Measurements from ENCODE around the gene NKX1-1.
"Not testable (repeated sequence)": the region's sequence is repeated elsewhere in the genome, so short reads cannot be mapped to it uniquely, and the experiment has no call there.

Gene NKX1-1

DNA sequence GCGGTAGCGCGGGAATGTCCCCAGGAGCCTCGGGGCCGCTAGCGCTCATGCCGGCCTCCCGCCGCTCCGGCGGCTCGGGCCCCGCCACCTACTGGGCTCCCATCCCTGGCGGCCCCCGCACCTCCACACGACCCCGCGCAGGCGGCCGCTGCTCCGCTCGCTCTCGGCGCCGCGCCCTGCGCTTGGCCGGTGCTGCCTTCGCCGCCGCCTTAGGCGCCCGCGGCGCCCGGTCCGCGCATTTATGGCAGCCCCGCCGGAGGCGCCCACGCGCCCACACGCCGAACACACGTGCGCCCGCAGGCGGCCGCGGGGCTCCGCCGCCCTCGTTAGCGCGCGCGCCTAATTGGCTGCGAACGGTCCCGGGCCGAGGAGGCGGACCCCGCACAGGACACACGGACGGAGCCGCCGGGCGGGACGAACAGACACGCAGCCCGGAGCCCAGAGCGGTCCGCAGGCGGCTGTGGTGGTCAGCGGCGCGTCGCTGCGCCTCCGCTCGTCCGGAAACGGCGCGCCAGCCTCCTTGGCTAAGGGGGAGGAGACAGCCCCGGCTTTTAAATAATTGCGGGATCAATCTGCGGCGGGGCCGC is at the start of gene NKX1-1:
Gene NKX1-1 (minus strand): TSS at position 49 of the 587 bp plus-strand sequence. CDS start 0 bp downstream, at position 49.
- DNase-seq (ENCODE audit: low read depth, low spot score): no peak

- no peak for DNase-seq (ENCODE audit: low read depth, low spot score)
Observed at GRCh38 chr4:1453731-1454130, 47.5 kb upstream of the NKX1-1 start.

DNA sequence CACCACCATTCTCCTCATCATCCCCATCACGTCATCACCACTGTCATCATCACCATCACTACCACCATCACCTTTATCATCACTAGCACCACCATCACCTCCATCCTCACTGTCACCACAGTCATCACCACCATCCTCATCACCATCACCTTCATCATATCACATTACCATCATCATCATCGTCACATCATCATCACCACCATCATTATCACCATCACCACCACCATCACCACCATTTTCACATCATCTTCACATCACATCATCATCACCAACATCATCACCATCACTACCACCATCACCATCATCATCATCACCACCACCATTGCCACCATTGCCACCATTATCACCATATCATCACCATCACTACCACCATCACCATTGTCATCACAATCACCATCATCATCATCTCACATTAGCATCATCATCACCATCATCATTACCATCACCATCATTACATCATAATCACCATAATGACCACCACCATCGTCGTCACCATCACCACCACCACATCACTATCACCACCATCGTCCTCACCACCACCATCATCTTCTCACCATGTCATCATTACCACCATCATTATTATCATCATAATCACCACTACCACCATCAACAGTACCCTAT is 46.3 kb upstream of the NKX1-1 start:
- no peak for DNase-seq (ENCODE audit: low read depth, low spot score)

DNA sequence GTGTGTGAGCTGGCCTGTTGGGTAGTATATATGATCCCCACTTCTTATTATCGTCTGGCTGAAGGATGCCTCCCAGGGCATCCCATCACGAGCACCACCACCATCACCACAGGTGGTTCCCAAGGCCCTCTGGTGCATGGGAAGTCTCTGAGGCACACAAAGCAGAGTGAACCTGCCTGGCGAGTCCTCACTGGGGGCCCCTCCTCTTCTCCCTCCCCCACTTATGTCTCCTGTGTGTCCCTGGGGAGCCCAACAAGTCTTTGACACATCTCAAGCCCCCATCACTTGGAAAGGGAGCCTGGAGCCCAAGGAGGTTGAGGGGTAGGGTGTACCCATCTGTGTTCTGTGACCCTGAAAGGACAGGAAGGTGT is 45.5 kb upstream of the NKX1-1 start:
- DNase-seq (ENCODE audit: low read depth, low spot score): no peak

GRCh38 chr4:1451106-1451751 is 45.0 kb upstream of the NKX1-1 start:
- DNase-seq (ENCODE audit: low read depth, low spot score): no peak

- no peak for DNase-seq (ENCODE audit: low read depth, low spot score)
Observed at GRCh38 chr4:1449833-1450741, 43.8 kb upstream of the NKX1-1 start.

DNA sequence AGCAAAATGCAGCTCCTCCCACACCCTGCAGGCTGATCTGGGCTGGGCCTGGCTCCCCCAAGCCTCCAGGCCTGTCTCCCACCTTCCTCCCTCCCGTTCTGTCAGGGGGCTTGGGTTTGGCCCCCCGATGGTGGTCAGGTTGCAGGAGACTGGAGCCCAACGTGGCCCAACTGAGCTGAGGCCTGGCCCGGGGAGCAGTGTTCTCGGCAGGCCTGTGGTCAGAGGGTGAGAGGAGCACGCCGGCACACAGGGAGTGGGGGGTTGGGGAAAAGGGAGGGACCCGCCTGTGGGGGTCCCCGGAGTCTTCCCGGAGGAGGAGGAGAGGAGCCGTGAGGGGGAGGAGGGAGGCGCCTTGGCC is 43.2 kb upstream of the NKX1-1 start:
- no peak for DNase-seq (ENCODE audit: low read depth, low spot score)

- no peak for DNase-seq (ENCODE audit: low read depth, low spot score)
Observed at GRCh38 chr4:1448589-1449420, 42.6 kb upstream of the NKX1-1 start.

GRCh38 chr4:1447676-1448588 is 41.7 kb upstream of the NKX1-1 start:
- DNase-seq (ENCODE audit: low read depth, low spot score): no peak

DNA sequence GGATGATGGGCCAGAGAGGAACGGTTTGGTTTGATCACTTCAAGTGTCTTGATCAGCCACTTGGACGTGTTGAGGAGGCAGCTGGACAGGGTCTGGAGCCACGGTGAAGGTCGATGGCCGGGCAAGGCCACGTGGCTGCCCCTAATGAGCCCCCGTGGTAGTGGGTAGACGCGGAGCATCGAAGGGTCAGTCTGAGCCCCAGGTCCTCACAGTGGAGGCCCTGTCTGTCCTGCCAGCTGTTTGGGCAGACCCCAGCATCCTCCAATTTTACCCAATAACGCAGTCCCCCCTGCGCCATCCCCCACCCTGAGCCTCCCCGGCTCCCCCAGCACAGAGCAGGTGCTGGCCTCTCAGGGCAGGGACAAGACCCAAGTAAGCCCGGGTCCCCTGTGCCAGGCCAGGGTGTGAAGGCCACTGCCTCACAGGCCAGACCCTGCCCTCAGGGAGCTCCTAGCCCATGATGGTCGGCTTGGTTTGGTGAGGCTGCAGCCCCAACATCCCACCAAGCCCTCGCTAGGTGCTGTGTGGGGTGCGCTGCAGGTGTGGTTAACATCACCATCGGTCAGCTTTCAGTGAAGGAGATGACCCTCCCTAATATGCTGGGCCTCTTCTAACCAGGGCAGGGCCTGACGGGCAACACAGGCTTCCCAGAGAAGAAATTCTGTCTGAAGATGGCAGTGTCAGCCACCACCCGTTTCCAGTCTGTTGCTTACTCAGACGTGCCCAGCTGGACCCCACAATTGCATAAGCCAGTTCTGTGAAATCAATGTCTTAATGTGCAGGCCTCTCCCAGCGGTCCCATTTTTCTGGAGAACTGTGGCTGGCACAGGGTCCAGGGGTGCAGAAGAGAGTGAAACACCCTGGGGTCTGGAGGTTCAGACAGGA is 40.5 kb upstream of the NKX1-1 start:
- DNase-seq (ENCODE audit: low read depth, low spot score): no peak

DNA sequence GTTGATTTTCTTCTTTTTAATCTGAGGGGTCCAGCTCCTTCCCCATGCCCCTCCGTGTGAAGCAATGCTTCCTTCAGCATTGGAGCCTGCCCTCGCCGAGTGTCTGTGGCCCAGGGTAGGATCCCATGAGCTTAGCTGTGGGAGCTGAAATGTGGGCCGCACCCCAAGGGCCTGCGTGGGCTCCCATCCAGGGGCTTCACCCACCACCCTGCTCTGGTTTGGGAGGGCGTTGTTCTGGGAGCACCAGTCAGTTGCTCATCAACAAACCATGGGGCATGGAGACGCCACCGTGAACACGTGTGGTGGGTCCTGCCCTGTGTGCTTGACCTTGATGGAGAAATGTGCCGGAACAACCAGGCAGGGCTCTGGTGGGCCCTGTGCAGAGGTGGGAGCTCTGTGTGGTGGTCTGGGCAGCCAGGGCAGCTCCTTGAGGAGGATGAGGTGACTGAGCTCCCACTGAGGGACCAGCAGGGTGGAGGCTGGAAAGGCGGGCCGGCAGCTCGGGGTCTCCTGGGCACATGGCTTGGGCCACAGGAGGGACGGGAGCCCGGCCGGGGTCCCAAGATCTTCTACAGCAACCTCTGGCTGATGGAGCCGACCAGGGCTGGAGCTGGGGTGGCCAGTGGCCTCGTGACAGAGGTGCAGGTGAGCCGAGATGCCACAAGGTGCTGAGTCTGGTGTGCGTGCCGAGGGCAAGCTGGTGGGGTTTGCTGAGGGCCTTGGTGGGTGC is 39.6 kb upstream of the NKX1-1 start:
- no peak for DNase-seq (ENCODE audit: low read depth, low spot score)

GRCh38 chr4:1443688-1444172 is 37.5 kb upstream of the NKX1-1 start:
- DNase-seq (ENCODE audit: low read depth, low spot score): not testable (repeated sequence)

DNA sequence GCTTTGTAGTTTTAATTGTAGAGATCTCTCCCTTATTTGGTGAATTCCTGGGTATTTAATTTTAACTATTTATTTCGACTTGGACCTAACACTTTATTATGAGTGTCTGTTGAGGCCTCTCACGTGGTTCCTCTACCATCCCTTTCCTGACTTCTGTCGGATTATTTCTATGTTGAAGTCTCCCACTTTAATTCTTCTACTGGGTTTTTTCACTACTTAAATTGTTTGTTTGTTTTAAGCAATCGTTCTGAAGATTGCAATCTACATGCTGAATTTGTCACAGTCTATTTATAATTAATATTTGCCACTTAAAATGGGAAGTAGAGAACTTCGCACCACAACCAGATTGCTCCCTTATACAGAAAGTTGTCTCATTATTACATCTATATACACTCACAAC is 20.8 kb upstream of the NKX1-1 start:
- no peak for DNase-seq (ENCODE audit: low read depth, low spot score)

DNA sequence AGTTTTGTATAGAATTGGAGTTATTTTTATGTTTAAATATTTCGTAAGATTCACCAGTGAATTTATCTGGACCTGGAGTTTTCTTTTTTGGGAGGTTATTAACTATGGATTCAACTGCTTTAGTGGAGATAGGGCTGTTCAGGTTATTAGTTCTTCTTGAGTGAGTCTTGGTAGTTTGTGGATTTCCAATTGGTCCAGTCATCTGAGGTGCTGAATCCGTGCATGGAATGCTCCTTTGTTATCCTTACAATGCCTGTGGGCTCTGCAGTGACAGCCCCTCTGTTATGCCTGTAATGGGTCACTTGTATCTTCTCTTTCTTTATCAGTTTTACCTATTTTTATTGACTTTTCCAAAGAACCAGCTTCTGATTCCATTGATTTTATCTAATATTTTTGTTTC is 15.4 kb upstream of the NKX1-1 start:
- no peak for DNase-seq (ENCODE audit: low read depth, low spot score)

- DNase-seq (ENCODE audit: low read depth, low spot score): no peak
Observed at GRCh38 chr4:1419708-1420107, 13.5 kb upstream of the NKX1-1 start.

DNA sequence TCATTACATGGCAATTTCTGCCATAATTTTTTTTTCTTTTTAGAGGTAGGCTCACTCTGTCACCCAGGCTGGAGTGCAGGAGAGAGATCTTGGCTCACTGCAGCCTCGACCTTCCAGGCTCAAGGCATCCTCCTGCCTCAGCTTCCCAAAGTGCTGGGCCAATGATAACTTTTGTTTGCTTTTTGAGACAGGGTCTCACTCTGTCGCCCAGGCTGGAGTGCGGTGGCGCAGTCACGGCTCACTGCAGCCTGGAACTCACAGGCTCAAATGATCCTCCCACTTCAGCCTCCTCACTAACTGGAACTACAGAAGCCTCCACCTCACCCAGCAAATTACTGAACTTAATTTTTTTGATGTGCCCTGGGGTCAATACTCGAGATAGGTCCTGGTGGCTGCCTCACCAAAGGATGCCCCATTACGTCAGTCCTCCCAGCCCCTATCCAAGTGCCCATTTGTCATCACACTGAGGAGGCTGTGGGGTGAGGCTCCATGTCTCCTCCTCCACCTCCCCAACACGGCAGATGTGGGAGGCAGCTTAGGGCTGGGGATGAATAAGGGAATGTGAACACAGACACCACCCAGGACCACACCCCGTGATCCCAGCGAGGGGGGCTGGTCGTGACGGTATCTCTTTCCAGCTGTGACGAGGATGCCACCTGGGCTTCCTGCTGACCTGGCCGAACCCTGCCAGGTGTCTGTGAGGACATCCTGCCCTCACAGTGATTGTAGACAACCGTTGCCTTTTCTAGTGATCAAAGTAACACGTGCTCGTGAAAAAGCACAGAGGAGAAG is 12.4 kb upstream of the NKX1-1 start:
- no peak for DNase-seq (ENCODE audit: low read depth, low spot score)

- no peak for DNase-seq (ENCODE audit: low read depth, low spot score)
Observed at GRCh38 chr4:1417522-1418390, 11.5 kb upstream of the NKX1-1 start.

Measured in smooth muscle cell of the brain vasculature (primary cell).